Calu3 (cell line): ENCODE data around the gene ALPK1. TPM values are rescaled to one million over a fixed set of nuclear protein-coding genes. Genes with fewer than 3 reads are reported as not detected.

Experiments used
- BruUV-seq: library from RNA; stranded (reverse); fragments of 400-500 nt; replicated peaks from 2 replicates; lab custom pipeline; 2021; lab: Mats Ljungman, UMichigan
- CTCF ChIA-PET: fragments of 300-600 bp; sonication (Branson Sonifier 250); formaldehyde crosslinking; loops from one replicate; lab custom pipeline; 2022; ENCODE audit warnings: antibody characterized with exemption; lab: Charles Lee
- DNase-seq: peaks from one replicate; pipeline ENCODE4 v3.0.0; 2022
- H3K27ac Mint-ChIP-seq: one replicate; pipeline ENCODE4 v1.8.0; 2022; ENCODE audit warnings: mixed read lengths; ENCODE audit not compliant: unreplicated experiment
- H3K27me3 Mint-ChIP-seq: one replicate; pipeline ENCODE4 v1.8.0; 2022; ENCODE audit warnings: mixed read lengths; ENCODE audit not compliant: unreplicated experiment
- H3K36me3 Mint-ChIP-seq: one replicate; pipeline ENCODE4 v1.8.0; 2022; ENCODE audit warnings: mild to moderate bottlenecking, moderate library complexity, mixed read lengths; ENCODE audit not compliant: insufficient read depth, unreplicated experiment
- H3K4me1 Mint-ChIP-seq: one replicate; pipeline ENCODE4 v1.8.0; 2022; ENCODE audit warnings: mild to moderate bottlenecking, low read depth, mixed read lengths; ENCODE audit not compliant: unreplicated experiment
- H3K4me3 Mint-ChIP-seq: one replicate; pipeline ENCODE4 v1.8.0; 2022; ENCODE audit warnings: mild to moderate bottlenecking, low read depth, moderate library complexity, mixed read lengths; ENCODE audit not compliant: unreplicated experiment
- H3K9me3 Mint-ChIP-seq: one replicate; pipeline ENCODE4 v1.8.0; 2022; ENCODE audit warnings: low read depth, mixed read lengths; ENCODE audit not compliant: unreplicated experiment
- CTCF ChIP-seq: fragments of 200-600 bp; IDR thresholded peaks from one replicate; pipeline ENCODE4 v1.8.0; 2022; ENCODE audit warnings: antibody characterized with exemption; ENCODE audit not compliant: unreplicated experiment
- intact Hi-C: fragments of 100-400 bp; cut with micrococcal nuclease; formaldehyde crosslinking; loops from one replicate; pipeline ENCODE4 v1.10.0; 2022; ENCODE audit not compliant: unreplicated experiment
- total RNA-seq: library from RNA; stranded (reverse); gene quantifications from 2 replicates; pipeline ENCODE4 v1.2.3, GENCODE V29; 2022

The ALPK1 gene
- total RNA-seq, 1 experiment from 2014 or later = 17.1 TPM

GRCh38 chr4:112272292-112272691 is 24.9 kb upstream of the ALPK1 start:
- intact Hi-C loops = no loop called here
- no peak for TF ChIP-seq CTCF
- H3K27me3 Mint-ChIP-seq = no peaks in the 10 kb centered on the region
- no peak overlapping the region for H3K27ac Mint-ChIP-seq
- no peak for DNase-seq
- no TSS peak for BruUV-seq
- CTCF ChIA-PET = no interaction called here
- H3K4me1 Mint-ChIP-seq = no peaks in the 10 kb centered on the region
- H3K36me3 Mint-ChIP-seq = no peaks in the 10 kb centered on the region
- no peaks in the 10 kb centered on the region for H3K9me3 Mint-ChIP-seq
- no peak overlapping the region for H3K4me3 Mint-ChIP-seq

- Mint-ChIP-seq H3K27me3 (no peaks in the 10 kb centered on the region), H3K4me1 (no peaks in the 10 kb centered on the region), H3K4me3 (no peak overlapping the region), H3K9me3 (no peaks in the 10 kb centered on the region), H3K36me3 (no peaks in the 10 kb centered on the region), H3K27ac (no peak overlapping the region)
- DNase-seq = no peak
- BruUV-seq = no TSS peak
- no peak for TF ChIP-seq CTCF
- CTCF ChIA-PET = no interaction called here
- intact Hi-C loops = no loop called here
Observed at GRCh38 chr4:112274959-112275358, 22.2 kb upstream of the ALPK1 start.

GRCh38 chr4:112276113-112276512 is 21.1 kb upstream of the ALPK1 start:
- BruUV-seq = no TSS peak
- TF ChIP-seq CTCF = no peak
- H3K4me3 Mint-ChIP-seq = no peak overlapping the region
- H3K27ac Mint-ChIP-seq = no peak overlapping the region
- H3K36me3 Mint-ChIP-seq = no peaks in the 10 kb centered on the region
- no peaks in the 10 kb centered on the region for H3K27me3 Mint-ChIP-seq
- no peak for DNase-seq
- H3K9me3 Mint-ChIP-seq = no peaks in the 10 kb centered on the region
- CTCF ChIA-PET = no interaction called here
- intact Hi-C loops = no loop called here
- no peaks in the 10 kb centered on the region for H3K4me1 Mint-ChIP-seq

GRCh38 chr4:112277220-112277619 is 19.9 kb upstream of the ALPK1 start:
- H3K27me3 Mint-ChIP-seq = no peaks in the 10 kb centered on the region
- DNase-seq = no peak
- H3K36me3 Mint-ChIP-seq = no peaks in the 10 kb centered on the region
- TF ChIP-seq CTCF = no peak
- intact Hi-C loops = no loop called here
- H3K27ac Mint-ChIP-seq = no peak overlapping the region
- no peaks in the 10 kb centered on the region for H3K4me1 Mint-ChIP-seq
- BruUV-seq = no TSS peak
- CTCF ChIA-PET = no interaction called here
- H3K9me3 Mint-ChIP-seq = no peaks in the 10 kb centered on the region
- H3K4me3 Mint-ChIP-seq = no peak overlapping the region
